Measurements from ENCODE around the gene HOXB5. TPM values are rescaled to one million over a fixed set of nuclear protein-coding genes. Genes with fewer than 3 reads are reported as not detected.

HOXB5 gene
- total and polyA plus RNA-seq, 10 of the 15 experiments (the other 5 are each of a cell fraction or from before 2014, with no cell fraction given), result not detected

GRCh38 chr17:48561884-48562810 lies 31.4 kb downstream of the HOXB5 start (continued):
- no peak for TF ChIP-seq ZZZ3 (IDR thresholded peaks at IDR 0.05; ENCODE audit: control insufficient read depth, insufficient read length, low read depth)
- TF ChIP-seq TCF7 (IDR thresholded peaks at IDR 0.05; ENCODE audit: borderline replicate concordance), result no peak
- no peak for TF ChIP-seq PBX3 (IDR thresholded peaks at IDR 0.05; ENCODE audit: insufficient replicate concordance, low read depth, low read length)
- no peak for TF ChIP-seq CREM (IDR thresholded peaks at IDR 0.05; ENCODE audit: low read depth)
- TF ChIP-seq RBBP5 (conservative IDR thresholded peaks at IDR 0.05), result no peak
- TF ChIP-seq IKZF1 (conservative IDR thresholded peaks at IDR 0.05), result peak; percentile 61; the same call in 1 of the 2 replicates
- TF ChIP-seq DPF2 (IDR thresholded peaks at IDR 0.05), result peak; percentile 46; the same call in 1 of the 2 replicates
- no peak for TF ChIP-seq FOXK2 (IDR thresholded peaks at IDR 0.05)
- TF ChIP-seq HDAC2 (IDR thresholded peaks at IDR 0.05), result no peak
- TF ChIP-seq SMARCA5 (IDR thresholded peaks at IDR 0.05), result 0 out of 2 replicates have a peak, but pooled peaks have one; percentile 16
- no peak for TF ChIP-seq YY1 (IDR thresholded peaks at IDR 0.05; ENCODE audit: low read depth, low read length)
- TF ChIP-seq EZH2 (IDR thresholded peaks at IDR 0.05; ENCODE audit: borderline replicate concordance, control insufficient read depth, low read depth, low read length), result no peak
- TF ChIP-seq ZNF592 (IDR thresholded peaks at IDR 0.05), result peak; percentile 32; the same call in 1 of the 2 replicates
- peak; percentile 63 to 67; a peak in 3 of 4 replicates for TF ChIP-seq IKZF2 (IDR thresholded peaks at IDR 0.05)
- TF ChIP-seq BHLHE40 (IDR thresholded peaks at IDR 0.05; ENCODE audit: borderline replicate concordance in 1 of 2, low read depth in 2 of 2, low read length in 1 of 2), result peak in 1 of 2 experiments; percentile 41; a peak in 1 of 4 replicates
- peak; percentile 88 for TF ChIP-seq MEF2B (IDR thresholded peaks at IDR 0.05; ENCODE audit: partially characterized antibody, poor library complexity, severe bottlenecking)
- TF ChIP-seq CTCF (IDR thresholded peaks at IDR 0.05 in 2 of 3, conservative IDR thresholded peaks at IDR 0.05 in 1 of 3; ENCODE audit: control insufficient read depth in 2 of 3, extremely low read depth in 1 of 3, insufficient read depth in 1 of 3, low read depth in 3 of 3, low read length in 3 of 3), result peak in 2 of 3 experiments; percentile 19 to 51; a peak in 2 of 6 replicates
- TF ChIP-seq MTA2 (IDR thresholded peaks at IDR 0.05; ENCODE audit: low read depth), result peak; percentile 98
- 0 out of 2 replicates have a peak, but pooled peaks have one; percentile 37 for TF ChIP-seq LARP7 (IDR thresholded peaks at IDR 0.05)
- TF ChIP-seq CHD4 (IDR thresholded peaks at IDR 0.05), result no peak
- TF ChIP-seq FOS (IDR thresholded peaks at IDR 0.05; ENCODE audit: borderline replicate concordance, extremely low read depth, insufficient read length), result no peak
- no peak for TF ChIP-seq CHD1 (IDR thresholded peaks at IDR 0.05; ENCODE audit: low read depth, low read length)
- peak; percentile 79; the same call in 1 of the 2 replicates for TF ChIP-seq NBN (IDR thresholded peaks at IDR 0.05)
- TF ChIP-seq CHD2 (IDR thresholded peaks at IDR 0.05; ENCODE audit: borderline replicate concordance, low read depth, low read length), result 0 out of 2 replicates have a peak, but pooled peaks have one; percentile 12

Measured in GM12878 (cell line).